Activated CD4-positive, alpha-beta T cell treated with anti-CD3 and anti-CD28 coated beads, Interleukin-2, amount 50 U/mL, for 48 hours (primary cell): ENCODE data around the gene VPS8.

Experiments used
- DNase-seq, 2 experiments: peaks; one replicate each; pipeline ENCODE4 v3.0.0-alpha.2; 2020

Gene VPS8

GRCh38 chr3:185065059-185065458, 253.1 kb downstream of the VPS8 start:
- DNase-seq: no peak

GRCh38 chr3:185066251-185066650, 254.3 kb downstream of the VPS8 start:
- DNase-seq: no peak

GRCh38 chr3:185067173-185067572, 255.2 kb downstream of the VPS8 start:
- no peak for DNase-seq

GRCh38 chr3:185069037-185070030, 257.4 kb downstream of the VPS8 start:
- no peak for DNase-seq

GRCh38 chr3:185070491-185071286, 258.7 kb downstream of the VPS8 start:
- DNase-seq: no peak

- DNase-seq: no peak
Measured at GRCh38 chr3:185071287-185071800, 259.4 kb downstream of the VPS8 start.

- DNase-seq: no peak
Measured at GRCh38 chr3:185075547-185075946, 263.6 kb downstream of the VPS8 start.

GRCh38 chr3:185076219-185076618, 264.3 kb downstream of the VPS8 start:
- no peak for DNase-seq

- no peak for DNase-seq
Measured at GRCh38 chr3:185079625-185080024, 267.7 kb downstream of the VPS8 start.

GRCh38 chr3:185081521-185081920, 269.6 kb downstream of the VPS8 start:
- no peak for DNase-seq

GRCh38 chr3:185082149-185082548, 270.2 kb downstream of the VPS8 start:
- no peak for DNase-seq

GRCh38 chr3:185082829-185083228, 270.9 kb downstream of the VPS8 start:
- DNase-seq: no peak

GRCh38 chr3:185084402-185084801, 272.4 kb downstream of the VPS8 start:
- DNase-seq: no peak

GRCh38 chr3:185084901-185085300, 272.9 kb downstream of the VPS8 start:
- no peak for DNase-seq

- no peak for DNase-seq
Measured at GRCh38 chr3:185087419-185087818, 275.5 kb downstream of the VPS8 start.

- no peak for DNase-seq
Measured at GRCh38 chr3:185089343-185089742, 277.4 kb downstream of the VPS8 start.

GRCh38 chr3:185089751-185090150, 277.8 kb downstream of the VPS8 start:
- DNase-seq: no peak

- DNase-seq: no peak
Measured at GRCh38 chr3:185090811-185091210, 278.8 kb downstream of the VPS8 start.

GRCh38 chr3:185093116-185093515, 281.1 kb downstream of the VPS8 start:
- DNase-seq: no peak

- no peak for DNase-seq
Measured at GRCh38 chr3:185094697-185095096, 282.7 kb downstream of the VPS8 start.
